ENCODE results near the gene RIIAD1.
"Not testable (repeated sequence)": the region's sequence is repeated elsewhere in the genome, so short reads cannot be mapped to it uniquely, and the experiment has no call there.

The RIIAD1 gene

GRCh38 chr1:151737479-151737878 lies 16.2 kb downstream of the RIIAD1 start:
- no peak for DNase-seq

- no peak for DNase-seq
Observed at GRCh38 chr1:151739590-151740355, 18.5 kb downstream of the RIIAD1 start.

GRCh38 chr1:151741516-151741915 lies 20.2 kb downstream of the RIIAD1 start:
- no peak for DNase-seq

- DNase-seq: no peak
Observed at GRCh38 chr1:151756291-151756690, 35.0 kb downstream of the RIIAD1 start.

- DNase-seq: no peak
Observed at GRCh38 chr1:151759241-151759640, 37.9 kb downstream of the RIIAD1 start.

GRCh38 chr1:151760597-151761385 lies 39.5 kb downstream of the RIIAD1 start:
- no peak for DNase-seq

GRCh38 chr1:151762941-151763921 lies 41.9 kb downstream of the RIIAD1 start, which contains the start of gene MRPL9:
Gene MRPL9 (minus strand): TSS chr1:151763496. CDS start chr1:151763479, 17 bp downstream.
- peak; percentile 95 for DNase-seq

- DNase-seq: no peak
Observed at GRCh38 chr1:151763990-151764389, 42.7 kb downstream of the RIIAD1 start.

- DNase-seq: not testable (repeated sequence)
Observed at GRCh38 chr1:151768351-151769066, 47.2 kb downstream of the RIIAD1 start.

- not testable (repeated sequence) for DNase-seq
Observed at GRCh38 chr1:151769270-151769669, 47.9 kb downstream of the RIIAD1 start.

- DNase-seq: no peak
Observed at GRCh38 chr1:151773702-151774101, 52.4 kb downstream of the RIIAD1 start.

GRCh38 chr1:151774256-151774922 lies 53.1 kb downstream of the RIIAD1 start:
- no peak for DNase-seq

GRCh38 chr1:151775894-151776664 lies 54.8 kb downstream of the RIIAD1 start:
- no peak for DNase-seq

GRCh38 chr1:151776665-151777062 lies 55.3 kb downstream of the RIIAD1 start:
- no peak for DNase-seq

- no peak for DNase-seq
Observed at GRCh38 chr1:151777317-151777716, 56.0 kb downstream of the RIIAD1 start.
